Heart left ventricle (tissue), 16 donors: ENCODE results near the gene UCN. TPM values are rescaled to one million over a fixed set of nuclear protein-coding genes. Genes with fewer than 3 reads are reported as not detected.
A peak's percentile ranks its signal among the peaks of the same experiment; 100 is the strongest.
"Not testable (repeated sequence)": the region's sequence is repeated elsewhere in the genome, so short reads cannot be mapped to it uniquely, and the experiment has no call there.

Experiments used
- ATAC-seq, 4 donors: fragments of 200-7000 bp; cut with Tn5 transposase; one replicate each; pipeline ENCODE4 v1.9.1; 2020 to 2022; ENCODE audit warnings: moderate library complexity in 4 of 4, mild to moderate bottlenecking in 3 of 4, moderate number of reproducible peaks in 1 of 4
- DNase-seq, 5 donors: peaks; one replicate each; pipeline ENCODE4 v3.0.0-alpha.2; 2020
- H3K27ac ChIP-seq, 12 donors: fragments of 200-600 bp; sonication (generic) in 4 of 12; one replicate each; pipeline versions ENCODE4 v1.5.0 to v1.8.0; 2016 to 2022; ENCODE audit warnings: mild to moderate bottlenecking in 2 of 12
- H3K27me3 ChIP-seq, 9 donors: fragments of 200-600 bp; sonication (generic) in 2 of 9; one replicate each; pipeline versions ENCODE4 v1.5.1 to v1.8.0; 2016 to 2022; ENCODE audit warnings: mild to moderate bottlenecking in 3 of 9
- H3K36me3 ChIP-seq, 9 donors: fragments of 200-600 bp; sonication (generic) in 2 of 9; one replicate each; pipeline versions ENCODE4 v1.5.0 to v1.8.0; 2018 to 2022; ENCODE audit warnings: mild to moderate bottlenecking in 2 of 9
- H3K4me1 ChIP-seq, 12 donors: fragments of 200-600 bp; sonication (generic) in 4 of 12; one replicate each; pipeline versions ENCODE4 v1.5.0 to v1.8.0; 2016 to 2022; ENCODE audit warnings: mild to moderate bottlenecking in 3 of 12
- H3K4me3 ChIP-seq, 12 donors: fragments of 200-600 bp; sonication (generic) in 4 of 12; one replicate each; pipeline versions ENCODE4 v1.5.0 to v1.8.0; 2017 to 2022; ENCODE audit warnings: mild to moderate bottlenecking in 9 of 12, moderate library complexity in 4 of 12
- H3K9me3 ChIP-seq, 12 donors: fragments of 200-600 bp; sonication (generic) in 4 of 12; one replicate each; pipeline versions ENCODE4 v1.5.0 to v1.8.0; 2016 to 2022; ENCODE audit warnings: mild to moderate bottlenecking in 1 of 12
- CTCF ChIP-seq, 12 donors: fragments of 200-600 bp; sonication (generic) in 4 of 12; IDR thresholded peaks; one replicate each; pipeline versions ENCODE4 v1.5.0 to v1.8.0; 2018 to 2022; ENCODE audit warnings: antibody characterized with exemption in 12 of 12, mild to moderate bottlenecking in 5 of 12
- POLR2A ChIP-seq, 2 donors: fragments of 450-650 bp; IDR thresholded peaks; one replicate each; pipeline ENCODE4 v1.6.1; 2017; ENCODE audit warnings: antibody characterized with exemption in 2 of 2, mild to moderate bottlenecking in 2 of 2, moderate library complexity in 2 of 2
- WGBS, 4 donors: extraction: QIAGEN DNeasy Blood & Tissue Kit in 2 of 4; methylation state at CpG; one replicate each; pipeline versions ENCODE4 v1.1.5 to v1.1.7; 2013 to 2018; 5-methylcytosine and 5-hydroxymethylcytosine counted together
- intact Hi-C, 10 donors: fragments of 100-400 bp; cut with DNase I; formaldehyde crosslinking; loops; one replicate each; pipeline versions ENCODE4 v1.11.1 to v1.14.2; 2022
- polyA plus RNA-seq, 2 donors: library from polyadenylated mRNA; stranded (reverse); fragments of 200-250 nt; gene quantifications; one replicate each; pipeline ENCODE4 v1.2.3, GENCODE V29; 2013
- total RNA-seq, 9 donors: library from RNA; depleted of rRNA in 2 of 9; stranded (reverse); fragments of >200 nt in 2 of 9; fragmentation: NEBNext Ultra II Directional in 3 of 9; extraction: Animal tissue kit (Norgen Biotek cat#: 25700) in 3 of 9; gene quantifications; one replicate each; pipeline versions ENCODE4 v1.1.0 to v1.2.4, GENCODE V29; 2016 to 2023
- donor health status: ischemic (EF 13 %, LVEDD 7.1; RV severe dilation, severe dysfunction).
- donor health status: healthy with polysubstance abuse.
- donor health status: DM: no; HTN: yes; CAD: no.
- donor health status: DM: no; HTN: no; CAD: no.
- donor health status: ischemic (EF 25% LVEDD 6.9; RV normal size, moderate dysfunction).
- donor health status: ischemic (EF 25% LVEDD 5.7; RV mildly dilated, moderate dysfunction).
- donor health status: healthy.
- donor health status: DM: yes; HTN: yes; CAD: no.
- donor health status: ischemic (EF 35%, LVEDD 5.7; RV mildly dilated, moderate dysfunction).
- donor health status: nonischemic (EF 11% LVEDD 7.7; RV severe dilation, severe dysfunction).
- donor health status: DM: yes; HTN: yes; CAD: no.
- donor health status: PGD.
- donor health status: ischemic (EF 29% LVEDD 5.4; RV normal size, mild dysfunction).
- donor health status: nonischemic (EF 23%, LVEDD 6.1; RV moderate dilation, normal function).

UCN gene
- total and polyA plus RNA-seq, 11 donors = 0.60 to 2.5 (median 1.3) TPM

- TF ChIP-seq POLR2A (IDR thresholded peaks at IDR 0.05) (no peak), CTCF (IDR thresholded peaks at IDR 0.05) (no peak)
- 93 to 95% (median 94%) methylated on average over 7 of the region's 7 CpGs for WGBS, 4 donors
- peaks cover 4 to 57% (median 27%) of the 10 kb centered on the region in 12 donors for H3K4me1 ChIP-seq
- ATAC-seq = no peak
- intact Hi-C loops = no loop called here
- H3K9me3 ChIP-seq = no peaks in the 10 kb centered on the region
- DNase-seq = no peak
- no peak overlapping the region for H3K27ac ChIP-seq
- no peak overlapping the region for H3K4me3 ChIP-seq
- no peaks in the 10 kb centered on the region for H3K27me3 ChIP-seq
- H3K36me3 ChIP-seq = peaks cover 0 to 9% (median 0%) of the 10 kb centered on the region in 9 donors
Observed at GRCh38 chr2:27354597-27354927, 46.3 kb upstream of the UCN start.

GRCh38 chr2:27353762-27354596, 45.7 kb upstream of the UCN start:
- intact Hi-C loops = no loop called here
- no peak overlapping the region for H3K4me3 ChIP-seq
- peak overlapping the region in 1 of 12 donors; percentile 30 for H3K27ac ChIP-seq
- peaks cover 0 to 11% (median 0%) of the 10 kb centered on the region in 9 donors for H3K36me3 ChIP-seq
- no peaks in the 10 kb centered on the region for H3K27me3 ChIP-seq
- WGBS, 4 donors = 76 to 79% (median 77%) methylated on average over 7 of the region's 7 CpGs
- no peak for DNase-seq
- no peak for ATAC-seq
- TF ChIP-seq CTCF (IDR thresholded peaks at IDR 0.05) (no peak), POLR2A (IDR thresholded peaks at IDR 0.05) (no peak)
- H3K4me1 ChIP-seq = peaks cover 4 to 57% (median 27%) of the 10 kb centered on the region in 12 donors
- H3K9me3 ChIP-seq = no peaks in the 10 kb centered on the region

GRCh38 chr2:27353386-27353761, 45.1 kb upstream of the UCN start:
- DNase-seq, H3K27me3 ChIP-seq, H3K4me3 ChIP-seq, ATAC-seq, intact Hi-C loops, H3K9me3 ChIP-seq, H3K27ac ChIP-seq: not testable (repeated sequence)
- Histone ChIP-seq H3K4me1 (peaks cover 4 to 55% (median 26%) of the 10 kb centered on the region in 12 donors), H3K36me3 (peaks cover 0 to 11% (median 0%) of the 10 kb centered on the region in 9 donors)
- whole genome bisulfite sequencing, 4 donors = 95 to 98% (median 97%) methylated on average over 5 of the region's 5 CpGs

- no peak overlapping the region for H3K4me3 ChIP-seq
- H3K4me1 ChIP-seq = peaks cover 4 to 41% (median 16%) of the 10 kb centered on the region in 12 donors
- H3K36me3 ChIP-seq = peaks cover 0 to 17% (median 6%) of the 10 kb centered on the region in 9 donors
- no peaks in the 10 kb centered on the region for H3K27me3 ChIP-seq
- DNase-seq (no peak), ATAC-seq (no peak)
- TF ChIP-seq POLR2A (IDR thresholded peaks at IDR 0.05) (no peak), CTCF (IDR thresholded peaks at IDR 0.05) (no peak)
- no peaks in the 10 kb centered on the region for H3K9me3 ChIP-seq
- H3K27ac ChIP-seq = no peak overlapping the region
- WGBS, 4 donors = 79 to 86% (median 81%) methylated on average over 6 of the region's 6 CpGs
- intact Hi-C loops = no loop called here
Observed at GRCh38 chr2:27351802-27352598, 43.8 kb upstream of the UCN start.
